Mammary epithelial cell (primary cell): ENCODE measurements around the gene TOB1.

ENCODE experiments used
- EZH2 ChIP-seq: IDR thresholded peaks from 2 replicates; pipeline ENCODE4 v1.6.1; 2012; ENCODE audit warnings: low read length, inconsistent platforms, borderline replicate concordance
- TF ChIP-seq, protein P1 (sequence below), 2 donors: IDR thresholded peaks in 1 of 2; conservative IDR thresholded peaks in 1 of 2; 2 replicates each; pipeline ENCODE4 v1.5.1; 2011 to 2012; ENCODE audit warnings: inconsistent platforms in 2 of 2, low read length in 2 of 2, mild to moderate bottlenecking in 2 of 2, control low read depth in 1 of 2, low read depth in 1 of 2; ENCODE audit not compliant: insufficient read depth in 1 of 2; ENCODE audit errors: extremely low read depth in 1 of 2

DNA sequence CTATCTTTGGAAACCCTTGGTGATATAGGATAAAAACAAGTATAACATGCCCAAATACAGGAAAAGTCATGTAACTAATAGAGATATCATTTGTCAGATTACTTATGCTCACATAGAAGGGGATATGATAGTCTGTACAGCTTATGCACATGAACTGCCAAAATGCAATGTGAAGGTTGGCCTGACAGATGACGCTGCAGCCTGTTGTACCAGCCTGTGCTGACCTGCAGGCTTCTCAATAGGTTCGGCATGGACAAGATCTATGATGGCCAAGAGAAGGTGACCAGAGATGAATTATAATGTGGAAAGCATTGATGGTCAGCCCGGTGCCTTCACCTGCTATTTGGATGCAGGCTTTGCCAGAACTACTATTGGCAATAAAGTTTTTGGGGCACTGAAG, 18.1 kb downstream of the TOB1 start:
- TF ChIP-seq, protein P1, sequence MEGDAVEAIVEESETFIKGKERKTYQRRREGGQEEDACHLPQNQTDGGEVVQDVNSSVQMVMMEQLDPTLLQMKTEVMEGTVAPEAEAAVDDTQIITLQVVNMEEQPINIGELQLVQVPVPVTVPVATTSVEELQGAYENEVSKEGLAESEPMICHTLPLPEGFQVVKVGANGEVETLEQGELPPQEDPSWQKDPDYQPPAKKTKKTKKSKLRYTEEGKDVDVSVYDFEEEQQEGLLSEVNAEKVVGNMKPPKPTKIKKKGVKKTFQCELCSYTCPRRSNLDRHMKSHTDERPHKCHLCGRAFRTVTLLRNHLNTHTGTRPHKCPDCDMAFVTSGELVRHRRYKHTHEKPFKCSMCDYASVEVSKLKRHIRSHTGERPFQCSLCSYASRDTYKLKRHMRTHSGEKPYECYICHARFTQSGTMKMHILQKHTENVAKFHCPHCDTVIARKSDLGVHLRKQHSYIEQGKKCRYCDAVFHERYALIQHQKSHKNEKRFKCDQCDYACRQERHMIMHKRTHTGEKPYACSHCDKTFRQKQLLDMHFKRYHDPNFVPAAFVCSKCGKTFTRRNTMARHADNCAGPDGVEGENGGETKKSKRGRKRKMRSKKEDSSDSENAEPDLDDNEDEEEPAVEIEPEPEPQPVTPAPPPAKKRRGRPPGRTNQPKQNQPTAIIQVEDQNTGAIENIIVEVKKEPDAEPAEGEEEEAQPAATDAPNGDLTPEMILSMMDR (conservative IDR thresholded peaks at IDR 0.05 in 1 of 2, IDR thresholded peaks at IDR 0.05 in 1 of 2; ENCODE audit: extremely low read depth in 1 of 2, insufficient read depth in 1 of 2, low read depth in 1 of 2, low read length in 2 of 2) = no peak
- TF ChIP-seq EZH2 = no peak
